Measurements from ENCODE around the gene MRPL20. TPM values are rescaled to one million over a fixed set of nuclear protein-coding genes. Genes with fewer than 3 reads are reported as not detected.

Gene MRPL20
- total RNA-seq, 1 donor from 2014 or later = 96.1 TPM

DNA sequence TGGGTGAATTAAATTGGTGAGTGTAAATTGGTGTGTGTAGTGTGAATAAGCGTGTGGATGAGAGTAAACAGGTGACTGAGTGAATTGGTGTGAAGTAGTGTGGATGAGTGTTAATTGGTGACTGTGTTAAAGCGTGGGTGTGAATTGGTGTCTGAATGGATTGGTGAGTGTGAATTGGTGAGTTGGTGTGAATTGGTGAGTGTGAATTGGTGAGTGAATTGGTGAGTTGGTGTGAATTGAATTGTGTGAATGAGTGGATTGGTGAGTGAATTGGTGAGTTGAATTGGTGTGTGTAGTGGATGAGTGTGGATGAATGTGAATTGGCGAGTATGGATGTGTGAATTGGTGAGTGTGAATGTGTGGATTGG, 40.4 kb downstream of the MRPL20 start:
- no peaks in the 10 kb centered on the region for H3K27me3 Mint-ChIP-seq (ENCODE audit: insufficient read depth, low read depth)
- peaks cover 6% of the 10 kb centered on the region for H3K4me1 Mint-ChIP-seq
- Histone ChIP-seq H3K27me3 (peaks cover 3% of the 10 kb centered on the region), H3K4me2 (no peak overlapping the region), H3K27ac (no peak overlapping the region), H2AFZ (replicated peaks) (no peak overlapping the region), H4K20me1 (ENCODE audit: low read depth) (no peaks in the 10 kb centered on the region), H3F3A (ENCODE audit: low read depth) (peaks cover 15% of the 10 kb centered on the region), H3K4me3 (no peak overlapping the region), H3K9me3 (ENCODE audit: low read depth) (no peaks in the 10 kb centered on the region), H3K9ac (no peak overlapping the region), H3K79me2 (ENCODE audit: low read depth) (no peaks in the 10 kb centered on the region), H3K4me1 (no peaks in the 10 kb centered on the region), H3K36me3 (no peaks in the 10 kb centered on the region)
- H3K9me3 Mint-ChIP-seq = no peaks in the 10 kb centered on the region
- H3K27ac Mint-ChIP-seq = no peak overlapping the region
- DNase-seq (ENCODE audit: low spot score) = no peak
- no peaks in the 10 kb centered on the region for H3K36me3 Mint-ChIP-seq
- TF ChIP-seq EZH2 (IDR thresholded peaks at IDR 0.05) = no peak
- TF ChIP-seq, protein P1, sequence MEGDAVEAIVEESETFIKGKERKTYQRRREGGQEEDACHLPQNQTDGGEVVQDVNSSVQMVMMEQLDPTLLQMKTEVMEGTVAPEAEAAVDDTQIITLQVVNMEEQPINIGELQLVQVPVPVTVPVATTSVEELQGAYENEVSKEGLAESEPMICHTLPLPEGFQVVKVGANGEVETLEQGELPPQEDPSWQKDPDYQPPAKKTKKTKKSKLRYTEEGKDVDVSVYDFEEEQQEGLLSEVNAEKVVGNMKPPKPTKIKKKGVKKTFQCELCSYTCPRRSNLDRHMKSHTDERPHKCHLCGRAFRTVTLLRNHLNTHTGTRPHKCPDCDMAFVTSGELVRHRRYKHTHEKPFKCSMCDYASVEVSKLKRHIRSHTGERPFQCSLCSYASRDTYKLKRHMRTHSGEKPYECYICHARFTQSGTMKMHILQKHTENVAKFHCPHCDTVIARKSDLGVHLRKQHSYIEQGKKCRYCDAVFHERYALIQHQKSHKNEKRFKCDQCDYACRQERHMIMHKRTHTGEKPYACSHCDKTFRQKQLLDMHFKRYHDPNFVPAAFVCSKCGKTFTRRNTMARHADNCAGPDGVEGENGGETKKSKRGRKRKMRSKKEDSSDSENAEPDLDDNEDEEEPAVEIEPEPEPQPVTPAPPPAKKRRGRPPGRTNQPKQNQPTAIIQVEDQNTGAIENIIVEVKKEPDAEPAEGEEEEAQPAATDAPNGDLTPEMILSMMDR (IDR thresholded peaks at IDR 0.05) = no peak
- no peak for TF ChIP-seq EZH2phosphoT487 (IDR thresholded peaks at IDR 0.05)
- H3K4me3 Mint-ChIP-seq = no peak overlapping the region

GRCh38 chr1:1365875-1366698, 41.0 kb downstream of the MRPL20 start:
- Histone ChIP-seq H3K4me2 (no peak overlapping the region), H3K27ac (no peak overlapping the region), H2AFZ (replicated peaks) (no peak overlapping the region), H3K36me3 (no peaks in the 10 kb centered on the region), H3F3A (ENCODE audit: low read depth) (peaks cover 20% of the 10 kb centered on the region), H3K9ac (no peak overlapping the region), H3K27me3 (peaks cover 3% of the 10 kb centered on the region), H3K4me1 (no peaks in the 10 kb centered on the region), H4K20me1 (ENCODE audit: low read depth) (no peaks in the 10 kb centered on the region), H3K79me2 (ENCODE audit: low read depth) (no peaks in the 10 kb centered on the region), H3K4me3 (no peak overlapping the region), H3K9me3 (ENCODE audit: low read depth) (no peaks in the 10 kb centered on the region)
- Mint-ChIP-seq H3K9me3 (no peaks in the 10 kb centered on the region), H3K27me3 (ENCODE audit: insufficient read depth, low read depth) (no peaks in the 10 kb centered on the region), H3K27ac (no peak overlapping the region), H3K4me1 (peaks cover 8% of the 10 kb centered on the region), H3K36me3 (no peaks in the 10 kb centered on the region), H3K4me3 (no peak overlapping the region)
- no peak for DNase-seq (ENCODE audit: low spot score)
- TF ChIP-seq EZH2 (IDR thresholded peaks at IDR 0.05) (no peak), EZH2phosphoT487 (IDR thresholded peaks at IDR 0.05) (no peak)
- TF ChIP-seq, protein P1 (IDR thresholded peaks at IDR 0.05) = no peak

DNA sequence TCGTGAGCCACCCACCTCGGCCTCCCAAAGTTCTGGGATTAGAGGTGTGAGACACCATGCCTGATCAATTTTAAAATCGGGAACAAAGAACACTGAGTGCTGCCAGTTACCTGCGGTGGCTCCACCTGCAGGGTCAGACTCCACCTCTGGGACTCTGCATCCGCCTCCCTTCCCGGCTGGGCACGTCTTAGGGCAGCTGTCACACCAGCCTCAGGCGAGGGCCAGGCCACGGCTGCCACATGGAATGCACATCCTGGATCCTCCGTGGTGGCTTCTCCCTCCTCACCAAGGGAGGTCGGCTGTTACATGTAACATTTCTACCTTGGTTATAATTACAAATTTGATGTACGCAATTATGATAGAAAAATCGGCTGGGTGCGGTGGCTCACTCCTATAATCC, 42.8 kb downstream of the MRPL20 start:
- Histone ChIP-seq H4K20me1 (ENCODE audit: low read depth) (no peaks in the 10 kb centered on the region), H3F3A (ENCODE audit: low read depth) (peaks cover 36% of the 10 kb centered on the region), H3K36me3 (no peaks in the 10 kb centered on the region), H3K9me3 (ENCODE audit: low read depth) (no peaks in the 10 kb centered on the region), H3K27ac (no peak overlapping the region), H3K79me2 (ENCODE audit: low read depth) (no peaks in the 10 kb centered on the region), H3K4me3 (no peak overlapping the region), H3K4me2 (no peak overlapping the region), H3K4me1 (peaks cover 15% of the 10 kb centered on the region), H3K27me3 (peaks cover 3% of the 10 kb centered on the region), H2AFZ (replicated peaks) (no peak overlapping the region), H3K9ac (no peak overlapping the region)
- no peak overlapping the region for H3K27ac Mint-ChIP-seq
- DNase-seq (ENCODE audit: low spot score) = no peak
- H3K27me3 Mint-ChIP-seq (ENCODE audit: insufficient read depth, low read depth) = peaks cover 4% of the 10 kb centered on the region
- no peaks in the 10 kb centered on the region for H3K36me3 Mint-ChIP-seq
- no peaks in the 10 kb centered on the region for H3K9me3 Mint-ChIP-seq
- H3K4me1 Mint-ChIP-seq = peaks cover 22% of the 10 kb centered on the region
- H3K4me3 Mint-ChIP-seq = no peak overlapping the region
- TF ChIP-seq EZH2 (IDR thresholded peaks at IDR 0.05) (no peak), EZH2phosphoT487 (IDR thresholded peaks at IDR 0.05) (no peak)
- TF ChIP-seq, protein P1 (IDR thresholded peaks at IDR 0.05) = no peak

Measured in neural progenitor cell (in vitro differentiated cells).